Bronchial epithelial cell (primary cell): ENCODE data around the gene TRPC3. TPM values are rescaled to one million over a fixed set of nuclear protein-coding genes. Genes with fewer than 3 reads are reported as not detected.

ENCODE experiments used
- DNase-seq: peaks from one replicate; pipeline ENCODE4 v3.0.0-alpha.2; 2010; ENCODE audit warnings: low read depth
- FAIRE-seq: peaks from 2 replicates; lab custom pipeline; 2011; peaks lifted over from hg19 to GRCh38; lab: Jason Lieb, UNC
- H3K27me3 ChIP-seq: 2 replicates; pipeline ENCODE4 v1.5.1; 2011; ENCODE audit warnings: low read length; ENCODE audit not compliant: control insufficient read depth, insufficient read depth
- H3K36me3 ChIP-seq: 2 replicates; pipeline ENCODE4 v1.5.1; 2011; ENCODE audit warnings: low read length; ENCODE audit not compliant: control insufficient read depth, insufficient read depth
- H3K4me3 ChIP-seq: 2 replicates; pipeline ENCODE4 v1.5.1; 2011; ENCODE audit warnings: mild to moderate bottlenecking, low read depth, low read length, control low read depth
- CTCF ChIP-seq: IDR thresholded peaks from 2 replicates; pipeline ENCODE4 v1.5.1; 2011; ENCODE audit warnings: mild to moderate bottlenecking, moderate library complexity, low read length, control low read depth, inconsistent platforms; ENCODE audit not compliant: insufficient read depth, severe bottlenecking
- total RNA-seq: library from RNA; depleted of rRNA; stranded (reverse); fragments of >200 nt; gene quantifications from 2 replicates; pipeline ENCODE4 v1.2.1, GENCODE V29; 2014

TRPC3 gene
- total RNA-seq, 1 donor from 2014 or later, result 0.26 TPM

GRCh38 chr4:121990489-121990888 is 38.6 kb upstream of the TRPC3 start:
- no peaks in the 10 kb centered on the region for H3K36me3 ChIP-seq
- H3K4me3 ChIP-seq, result no peak overlapping the region
- no peak for TF ChIP-seq CTCF
- H3K27me3 ChIP-seq, result no peaks in the 10 kb centered on the region
- FAIRE-seq (no peak), DNase-seq (no peak)

- no peak overlapping the region for H3K4me3 ChIP-seq
- TF ChIP-seq CTCF, result no peak
- DNase-seq, result peak; percentile 53
- H3K27me3 ChIP-seq, result no peaks in the 10 kb centered on the region
- H3K36me3 ChIP-seq, result no peaks in the 10 kb centered on the region
- FAIRE-seq, result no peak
These were observed 37.9 kb upstream of the TRPC3 start for GRCh38 chr4:121989715-121990114.

GRCh38 chr4:121988950-121989349 is 37.1 kb upstream of the TRPC3 start:
- no peaks in the 10 kb centered on the region for H3K27me3 ChIP-seq
- H3K4me3 ChIP-seq, result no peak overlapping the region
- no peak for TF ChIP-seq CTCF
- no peak for FAIRE-seq
- DNase-seq, result peak; percentile 8
- H3K36me3 ChIP-seq, result no peaks in the 10 kb centered on the region

GRCh38 chr4:121980643-121981042 is 28.8 kb upstream of the TRPC3 start:
- Histone ChIP-seq H3K36me3 (no peaks in the 10 kb centered on the region), H3K4me3 (no peak overlapping the region), H3K27me3 (peaks cover under 1% of the 10 kb centered on the region)
- no peak for TF ChIP-seq CTCF
- FAIRE-seq (no peak), DNase-seq (no peak)

- no peak for FAIRE-seq
- no peak for TF ChIP-seq CTCF
These were observed 26.3 kb upstream of the TRPC3 start for GRCh38 chr4:121978172-121978516.

More at GRCh38 chr4:121978172-121978516, 26.3 kb upstream of the TRPC3 start:
- no peaks in the 10 kb centered on the region for H3K36me3 ChIP-seq
- DNase-seq, result no peak
- H3K4me3 ChIP-seq, result no peak overlapping the region
- peaks cover 5% of the 10 kb centered on the region for H3K27me3 ChIP-seq
